Measurements from ENCODE around the gene B4GALT3. TPM values are rescaled to one million over a fixed set of nuclear protein-coding genes. Genes with fewer than 3 reads are reported as not detected.

Gene B4GALT3
- total and polyA plus RNA-seq, 2 experiments from 2014 or later = 36.9 to 44.7 TPM

DNA sequence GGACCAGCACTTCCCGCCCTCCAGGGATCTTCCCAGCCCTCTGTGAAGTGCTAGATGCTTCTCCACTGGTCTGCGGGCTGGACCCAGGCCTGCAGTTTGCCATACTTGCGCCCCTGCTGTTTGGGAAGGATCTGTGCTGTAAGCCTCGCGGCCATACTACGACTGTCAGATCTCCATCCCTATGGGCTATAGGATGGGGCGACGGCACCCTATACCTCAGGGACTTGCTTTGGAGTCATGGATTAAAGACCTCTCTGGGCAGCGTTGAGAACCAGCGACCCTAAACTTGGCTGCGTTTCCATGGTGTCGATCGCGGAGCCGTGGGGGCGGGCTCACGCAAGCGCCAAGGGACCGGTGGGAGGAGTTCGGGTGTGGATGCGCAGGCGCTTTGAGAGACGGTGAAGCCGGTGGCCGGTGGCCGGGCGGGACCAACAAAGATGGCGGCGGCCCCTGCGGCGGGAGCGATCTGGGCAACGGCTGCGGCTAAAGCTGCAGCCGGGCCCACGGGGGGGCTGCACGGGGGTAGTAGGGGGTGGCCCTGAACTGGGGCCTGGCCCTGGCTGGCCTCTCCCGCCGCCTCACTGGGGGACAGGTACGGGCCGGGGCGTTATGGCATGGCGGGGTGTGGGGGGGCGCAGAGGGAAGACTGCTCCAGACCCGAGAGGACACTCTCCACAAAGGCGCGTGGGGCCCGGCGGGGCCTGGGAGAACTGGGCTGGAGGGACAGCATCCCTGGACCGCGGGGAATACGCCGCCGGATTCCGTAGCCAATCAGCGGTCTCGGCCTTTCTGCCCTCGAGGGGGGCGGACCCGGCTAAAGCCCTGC lies 18.0 kb downstream of the B4GALT3 start, which contains the start of gene USP21:
Gene USP21, plus strand, starts transcription at position 414 of the 826 bp plus-strand sequence. CDS start 1,141 bp downstream, outside the sequence.
- peaks cover 8% of the 10 kb centered on the region for H3K36me3 ChIP-seq

DNA sequence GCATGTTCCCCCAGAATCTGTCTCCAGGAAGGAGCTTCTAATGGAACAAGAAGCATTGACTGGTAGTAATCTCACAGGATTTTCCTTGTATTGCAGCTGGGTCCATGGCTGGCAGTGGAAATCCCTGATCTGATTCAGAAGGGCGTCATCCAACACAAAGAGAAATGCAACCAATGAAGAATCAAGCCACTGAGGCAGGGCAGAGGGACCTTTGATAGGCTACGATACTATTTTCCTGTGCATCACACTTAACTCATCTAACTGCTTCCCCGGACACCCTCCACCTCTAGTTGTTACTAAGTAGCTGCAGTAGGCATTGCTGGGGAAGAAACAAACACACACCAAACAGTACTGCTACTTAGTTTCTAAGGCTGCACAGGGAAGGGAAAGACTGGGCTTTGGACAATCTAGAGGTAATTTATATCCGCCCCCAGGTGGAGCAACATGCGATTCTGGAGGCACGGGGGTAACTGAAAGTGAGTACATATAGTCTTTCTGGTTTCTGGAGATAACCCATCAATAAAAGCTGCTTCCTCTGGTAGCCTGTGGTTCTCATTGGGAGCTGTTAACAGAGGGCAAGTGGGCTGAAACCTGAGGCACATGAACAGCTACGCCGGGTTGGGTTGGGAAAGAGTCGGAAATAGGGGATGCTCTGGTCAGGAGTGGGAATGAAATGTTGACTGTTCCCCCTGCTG lies 18.8 kb downstream of the B4GALT3 start:
- Histone ChIP-seq H3K36me3 (peaks cover 6% of the 10 kb centered on the region), H3K27ac (peak overlapping the region; percentile 89), H3K27me3 (no peaks in the 10 kb centered on the region), H3K4me1 (ENCODE audit: low read depth) (peaks cover 6% of the 10 kb centered on the region), H3K9me3 (ENCODE audit: low read depth) (no peaks in the 10 kb centered on the region), H3K4me3 (no peak overlapping the region)
- TF ChIP-seq CTCF (IDR thresholded peaks at IDR 0.05; ENCODE audit: low read depth, low read length) = no peak
- no peak for DNase-seq (ENCODE audit: low read depth in 1 of 2, low spot score in 1 of 2)

More for the DNA sequence above, 18.0 kb downstream of the B4GALT3 start, which contains the start of gene USP21:
- H3K4me3 ChIP-seq = peak within 1 kb of the TSS; percentile 59
- peaks cover 6% of the 10 kb centered on the region for H3K4me1 ChIP-seq (ENCODE audit: low read depth)
- no peaks in the 10 kb centered on the region for H3K9me3 ChIP-seq (ENCODE audit: low read depth)
- H3K27ac ChIP-seq = peak within 1 kb of the TSS; percentile 89
- peak; percentile 45 for TF ChIP-seq CTCF (IDR thresholded peaks at IDR 0.05; ENCODE audit: low read depth, low read length)
- DNase-seq (ENCODE audit: low read depth in 1 of 2, low spot score in 1 of 2) = peak; percentile 93 to 96
- H3K27me3 ChIP-seq = no peaks in the 10 kb centered on the region

GRCh38 chr1:161157867-161158266 lies 19.4 kb downstream of the B4GALT3 start:
- TF ChIP-seq CTCF (IDR thresholded peaks at IDR 0.05; ENCODE audit: low read depth, low read length) = no peak
- no peaks in the 10 kb centered on the region for H3K9me3 ChIP-seq (ENCODE audit: low read depth)
- peaks cover 6% of the 10 kb centered on the region for H3K36me3 ChIP-seq
- H3K27me3 ChIP-seq = no peaks in the 10 kb centered on the region
- H3K4me1 ChIP-seq (ENCODE audit: low read depth) = peaks cover 6% of the 10 kb centered on the region
- no peak overlapping the region for H3K4me3 ChIP-seq
- DNase-seq (ENCODE audit: low read depth in 1 of 2, low spot score in 1 of 2) = no peak
- H3K27ac ChIP-seq = no peak overlapping the region

DNA sequence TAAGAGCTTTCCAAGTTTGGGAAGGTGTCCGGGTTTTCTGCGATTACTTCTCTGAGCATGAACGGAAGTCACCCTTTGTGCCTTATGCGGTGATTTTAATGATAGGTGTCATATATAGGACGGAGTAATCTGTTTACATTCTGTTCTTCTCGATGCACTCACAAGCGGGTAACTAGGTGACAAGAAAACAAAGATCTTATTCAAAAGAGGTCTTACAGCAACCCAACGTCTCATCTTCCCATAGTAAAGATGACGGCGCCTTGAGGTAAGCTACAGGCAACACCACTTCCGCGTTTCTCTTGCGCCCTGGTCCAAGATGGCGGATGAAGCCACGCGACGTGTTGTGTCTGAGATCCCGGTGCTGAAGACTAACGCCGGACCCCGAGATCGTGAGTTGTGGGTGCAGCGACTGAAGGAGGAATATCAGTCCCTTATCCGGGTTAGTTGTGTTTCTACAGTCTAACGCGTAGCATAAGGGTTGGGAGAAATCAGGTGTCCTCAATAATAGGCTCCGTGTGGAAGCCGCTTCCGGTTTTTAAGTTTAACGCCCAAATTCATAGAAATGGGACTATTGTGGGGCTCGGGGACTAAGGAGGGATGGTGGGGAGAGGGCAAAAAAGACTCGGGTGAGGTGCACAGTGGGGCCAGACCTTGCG lies 23.5 kb downstream of the B4GALT3 start, which contains the start of gene UFC1:
Gene UFC1, plus strand, starts transcription at position 297 of the 656 bp plus-strand sequence. Its CDS starts 20 bp downstream, at position 317.
- peak; percentile 85 to 94 for DNase-seq (ENCODE audit: low read depth in 1 of 2, low spot score in 1 of 2)
- peaks cover 3% of the 10 kb centered on the region for H3K4me1 ChIP-seq (ENCODE audit: low read depth)
- no peaks in the 10 kb centered on the region for H3K9me3 ChIP-seq (ENCODE audit: low read depth)
- H3K36me3 ChIP-seq = peaks cover 6% of the 10 kb centered on the region
- H3K27me3 ChIP-seq = no peaks in the 10 kb centered on the region
- H3K4me3 ChIP-seq = peak within 1 kb of the TSS; percentile 53
- H3K27ac ChIP-seq = peak within 1 kb of the TSS; percentile 91
- no peak for TF ChIP-seq CTCF (IDR thresholded peaks at IDR 0.05; ENCODE audit: low read depth, low read length)

GRCh38 chr1:161153176-161153575 lies 24.1 kb downstream of the B4GALT3 start:
- no peak for TF ChIP-seq CTCF (IDR thresholded peaks at IDR 0.05; ENCODE audit: low read depth, low read length)
- peak overlapping the region; percentile 53 for H3K4me3 ChIP-seq
- DNase-seq (ENCODE audit: low read depth in 1 of 2, low spot score in 1 of 2) = no peak
- peak overlapping the region; percentile 91 for H3K27ac ChIP-seq
- H3K27me3 ChIP-seq = no peaks in the 10 kb centered on the region
- H3K9me3 ChIP-seq (ENCODE audit: low read depth) = no peaks in the 10 kb centered on the region
- H3K4me1 ChIP-seq (ENCODE audit: low read depth) = no peaks in the 10 kb centered on the region
- peaks cover 6% of the 10 kb centered on the region for H3K36me3 ChIP-seq
